GM06990 (cell line): ENCODE results near the gene CORO2B.

Experiments used
- DNase-seq: peaks from one replicate; pipeline ENCODE4 v3.0.0-alpha.2; 2011; ENCODE audit not compliant: insufficient read length; ENCODE audit errors: extremely low read depth
- H3K27me3 ChIP-seq: replicated peaks from 2 replicates; pipeline ENCODE4 v1.6.0; 2011; ENCODE audit warnings: low read length; ENCODE audit not compliant: control insufficient read depth, insufficient read depth
- H3K36me3 ChIP-seq: 2 replicates; pipeline ENCODE4 v1.5.1; 2011; ENCODE audit warnings: low read length; ENCODE audit not compliant: control insufficient read depth, insufficient read depth
- H3K4me3 ChIP-seq: replicated peaks from 2 replicates; pipeline ENCODE4 v1.5.1; 2011; ENCODE audit warnings: low read depth, mild to moderate bottlenecking, control low read depth, low read length
- TF ChIP-seq, protein P1 (sequence below): IDR thresholded peaks from 2 replicates; pipeline ENCODE4 v1.5.1; 2011; ENCODE audit warnings: low read length, control low read depth, mild to moderate bottlenecking, inconsistent platforms; ENCODE audit not compliant: insufficient read depth, poor library complexity, severe bottlenecking

CORO2B gene

DNA sequence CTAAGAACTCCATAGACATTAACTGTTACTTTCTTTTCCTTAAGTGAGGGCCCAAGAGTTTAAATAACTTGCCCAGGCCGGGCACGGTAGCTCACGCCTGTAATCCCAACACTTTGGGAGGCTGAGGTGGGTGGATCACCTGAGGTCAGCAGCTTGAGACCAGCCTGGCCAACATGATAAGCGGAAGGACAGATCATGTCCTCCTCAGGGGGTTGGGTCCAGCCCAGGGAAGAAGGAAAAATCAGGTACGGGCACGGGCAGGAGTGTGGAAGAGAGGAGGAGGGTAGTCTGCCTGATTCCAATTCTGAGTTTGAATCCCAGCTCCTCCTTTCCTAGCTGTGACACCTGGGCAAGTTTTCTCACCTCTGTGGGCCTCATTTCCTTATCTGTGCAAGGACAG, 123.1 kb downstream of the CORO2B start:
- TF ChIP-seq, protein P1, sequence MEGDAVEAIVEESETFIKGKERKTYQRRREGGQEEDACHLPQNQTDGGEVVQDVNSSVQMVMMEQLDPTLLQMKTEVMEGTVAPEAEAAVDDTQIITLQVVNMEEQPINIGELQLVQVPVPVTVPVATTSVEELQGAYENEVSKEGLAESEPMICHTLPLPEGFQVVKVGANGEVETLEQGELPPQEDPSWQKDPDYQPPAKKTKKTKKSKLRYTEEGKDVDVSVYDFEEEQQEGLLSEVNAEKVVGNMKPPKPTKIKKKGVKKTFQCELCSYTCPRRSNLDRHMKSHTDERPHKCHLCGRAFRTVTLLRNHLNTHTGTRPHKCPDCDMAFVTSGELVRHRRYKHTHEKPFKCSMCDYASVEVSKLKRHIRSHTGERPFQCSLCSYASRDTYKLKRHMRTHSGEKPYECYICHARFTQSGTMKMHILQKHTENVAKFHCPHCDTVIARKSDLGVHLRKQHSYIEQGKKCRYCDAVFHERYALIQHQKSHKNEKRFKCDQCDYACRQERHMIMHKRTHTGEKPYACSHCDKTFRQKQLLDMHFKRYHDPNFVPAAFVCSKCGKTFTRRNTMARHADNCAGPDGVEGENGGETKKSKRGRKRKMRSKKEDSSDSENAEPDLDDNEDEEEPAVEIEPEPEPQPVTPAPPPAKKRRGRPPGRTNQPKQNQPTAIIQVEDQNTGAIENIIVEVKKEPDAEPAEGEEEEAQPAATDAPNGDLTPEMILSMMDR = no peak
- Histone ChIP-seq H3K36me3 (no peaks in the 10 kb centered on the region), H3K4me3 (no peak overlapping the region), H3K27me3 (peaks cover 3% of the 10 kb centered on the region)
- DNase-seq = no peak

DNA sequence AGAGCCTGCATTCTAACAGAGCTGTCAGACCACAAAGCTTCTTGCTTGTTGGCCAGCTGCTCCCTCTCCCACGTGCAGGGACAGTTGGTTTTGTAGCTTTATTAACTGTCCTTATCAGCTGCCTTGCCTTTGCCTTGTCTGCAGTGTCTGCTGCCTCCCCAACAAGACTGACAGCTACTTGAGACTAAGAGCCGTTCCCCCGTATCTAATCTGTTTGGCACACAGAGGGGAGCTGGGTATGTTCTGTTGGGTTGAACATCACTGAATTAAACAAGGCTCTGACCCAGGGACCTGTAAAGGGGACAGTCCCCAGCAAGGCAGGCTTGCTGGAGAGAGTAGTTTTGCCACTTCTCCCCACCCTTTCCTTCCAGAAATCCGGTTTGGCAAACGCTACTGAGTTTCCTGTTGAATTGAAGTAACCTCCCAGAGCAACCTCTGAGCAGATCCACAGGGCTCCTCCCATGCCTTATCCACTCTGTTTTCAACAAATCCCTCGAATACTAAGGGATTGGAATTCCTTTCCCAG, 125.8 kb downstream of the CORO2B start:
- TF ChIP-seq, protein P1 = no peak
- peaks cover 3% of the 10 kb centered on the region; the same call in 1 of the 2 replicates for H3K27me3 ChIP-seq

DNA sequence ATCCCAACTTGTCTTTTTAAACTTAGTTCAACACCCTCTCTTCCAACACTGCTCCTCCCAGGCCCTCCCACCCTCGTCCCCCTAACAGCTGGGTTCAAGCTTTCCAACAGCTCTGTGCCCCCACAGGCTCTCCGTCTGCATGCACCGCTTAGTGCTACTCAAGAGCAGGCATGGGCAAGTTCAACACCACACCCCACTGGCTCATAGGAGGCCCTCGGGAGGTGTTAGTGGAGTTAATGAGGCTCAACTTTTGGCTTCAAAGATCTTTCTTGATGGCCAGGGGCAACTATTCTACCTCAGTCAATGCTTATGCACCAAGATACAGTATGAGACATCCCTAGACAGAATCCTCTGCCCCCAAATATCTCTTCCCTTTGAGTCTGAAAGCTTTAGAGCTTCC, 127.5 kb downstream of the CORO2B start:
- TF ChIP-seq, protein P1 = no peak
- Histone ChIP-seq H3K4me3 (no peak overlapping the region), H3K27me3 (peaks cover 3% of the 10 kb centered on the region; the same call in 1 of the 2 replicates), H3K36me3 (no peaks in the 10 kb centered on the region)
- no peak for DNase-seq

More for the DNA sequence above, 125.8 kb downstream of the CORO2B start:
- no peak for DNase-seq
- Histone ChIP-seq H3K4me3 (no peak overlapping the region), H3K36me3 (no peaks in the 10 kb centered on the region)

DNA sequence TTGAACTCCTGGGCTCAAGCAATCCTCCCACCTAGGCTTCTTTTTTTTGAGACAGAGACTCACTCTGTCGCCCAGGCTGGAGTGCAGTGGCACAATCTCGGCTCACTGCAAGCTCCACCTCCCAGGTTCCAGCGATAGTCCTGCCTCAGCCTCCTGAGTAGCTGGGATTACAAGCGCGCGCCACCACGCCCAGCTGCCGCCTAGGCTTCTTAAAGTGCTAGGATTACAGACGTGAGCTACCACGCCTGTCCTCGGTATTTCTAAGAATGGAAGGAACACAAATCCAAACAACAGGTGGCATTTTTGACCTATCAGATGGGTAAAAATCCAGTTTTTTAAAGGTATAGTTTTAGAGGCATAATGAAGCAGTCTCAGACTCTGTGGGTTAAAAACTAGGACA, 128.1 kb downstream of the CORO2B start:
- H3K4me3 ChIP-seq = no peak overlapping the region
- DNase-seq = no peak
- TF ChIP-seq, protein P1 = no peak
- H3K36me3 ChIP-seq = no peaks in the 10 kb centered on the region
- peaks cover 3% of the 10 kb centered on the region; the same call in 1 of the 2 replicates for H3K27me3 ChIP-seq

DNA sequence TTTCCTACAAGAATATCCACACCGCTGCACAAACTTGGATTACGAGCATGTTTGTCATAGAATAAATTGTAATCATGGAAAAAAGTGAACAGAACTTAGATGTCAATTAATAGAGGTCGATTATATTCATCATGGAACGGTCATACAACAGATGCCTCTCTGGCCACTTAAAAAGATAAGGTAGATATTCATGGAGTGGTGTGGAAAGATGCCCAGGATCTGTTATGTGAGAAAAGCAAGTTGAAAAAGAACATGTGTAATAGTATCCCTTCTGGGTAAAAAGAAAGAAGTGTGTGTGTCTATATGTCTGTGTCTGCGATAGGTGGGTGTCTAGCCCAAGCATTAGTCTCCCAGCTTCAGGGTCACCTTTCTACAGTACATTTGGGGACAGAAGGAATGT, 128.6 kb downstream of the CORO2B start:
- H3K27me3 ChIP-seq = peaks cover 3% of the 10 kb centered on the region; the same call in 1 of the 2 replicates
- TF ChIP-seq, protein P1 = no peak
- H3K36me3 ChIP-seq = no peaks in the 10 kb centered on the region
- no peak for DNase-seq
- H3K4me3 ChIP-seq = no peak overlapping the region

DNA sequence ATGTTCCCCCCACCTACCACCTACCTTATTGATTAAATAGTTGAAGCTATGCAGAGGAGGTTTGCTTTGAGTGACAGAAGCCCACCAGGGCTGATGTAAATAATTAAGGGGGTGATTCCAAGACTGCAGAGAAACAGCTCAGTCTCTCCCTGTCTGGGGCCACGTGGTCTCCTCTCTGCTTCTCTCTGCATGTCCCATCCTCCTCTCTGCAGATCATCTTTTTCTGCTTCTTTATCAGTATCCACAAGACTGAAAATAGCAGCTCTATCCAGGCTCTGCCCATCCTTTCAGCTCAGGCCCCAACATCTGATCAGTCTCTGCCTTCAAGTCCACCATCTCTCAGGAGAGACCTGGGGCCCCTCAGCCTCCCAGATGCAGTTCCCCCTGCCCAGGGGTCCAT, 131.1 kb downstream of the CORO2B start:
- no peak overlapping the region for H3K4me3 ChIP-seq
- TF ChIP-seq, protein P1 = no peak
- no peaks in the 10 kb centered on the region; the same call in 1 of the 2 replicates for H3K27me3 ChIP-seq
- H3K36me3 ChIP-seq = no peaks in the 10 kb centered on the region
- no peak for DNase-seq
